Right renal cortex interstitium (tissue), 3 donors: ENCODE measurements around the gene KCNN3. TPM values are rescaled to one million over a fixed set of nuclear protein-coding genes. Genes with fewer than 3 reads are reported as not detected.

ENCODE experiments used
- DNase-seq, 3 donors: peaks; one replicate each; pipeline ENCODE4 v3.0.0-alpha.2; 2013; ENCODE audit warnings: low read depth in 3 of 3, low spot score in 2 of 3
- polyA plus RNA-seq, 3 donors: library from polyadenylated mRNA; unstranded; fragments of 120-200 nt; gene quantifications; one replicate each; pipeline ENCODE4 v1.2.1, GENCODE V29; 2013; ENCODE audit not compliant: insufficient read length in 3 of 3

The KCNN3 gene
- polyA plus RNA-seq, 3 donors = 2.0 to 2.8 (median 2.4) TPM

- no peak for DNase-seq
Measured at GRCh38 chr1:154845174-154845573, 24.9 kb downstream of the KCNN3 start.

GRCh38 chr1:154844297-154844681, 25.8 kb downstream of the KCNN3 start:
- DNase-seq = no peak

GRCh38 chr1:154843636-154844296, 26.3 kb downstream of the KCNN3 start:
- DNase-seq = no peak

- DNase-seq = no peak
Measured at GRCh38 chr1:154842635-154843034, 27.4 kb downstream of the KCNN3 start.

GRCh38 chr1:154841384-154841783, 28.7 kb downstream of the KCNN3 start:
- DNase-seq = no peak

- DNase-seq = peak in 1 of 3 donors; percentile 54
Measured at GRCh38 chr1:154840269-154841176, 29.6 kb downstream of the KCNN3 start.

- DNase-seq = no peak
Measured at GRCh38 chr1:154839691-154840090, 30.4 kb downstream of the KCNN3 start.

GRCh38 chr1:154838988-154839387, 31.1 kb downstream of the KCNN3 start:
- DNase-seq = no peak

- DNase-seq = no peak
Measured at GRCh38 chr1:154838461-154838860, 31.6 kb downstream of the KCNN3 start.

GRCh38 chr1:154837672-154838171, 32.4 kb downstream of the KCNN3 start:
- no peak for DNase-seq

- DNase-seq = no peak
Measured at GRCh38 chr1:154837034-154837671, 32.9 kb downstream of the KCNN3 start.

GRCh38 chr1:154835531-154836324, 34.4 kb downstream of the KCNN3 start:
- no peak for DNase-seq

GRCh38 chr1:154833841-154834240, 36.2 kb downstream of the KCNN3 start:
- no peak for DNase-seq

- no peak for DNase-seq
Measured at GRCh38 chr1:154833209-154833608, 36.9 kb downstream of the KCNN3 start.

GRCh38 chr1:154832384-154832783, 37.7 kb downstream of the KCNN3 start:
- DNase-seq = no peak

GRCh38 chr1:154831462-154831861, 38.6 kb downstream of the KCNN3 start:
- no peak for DNase-seq

- DNase-seq = no peak
Measured at GRCh38 chr1:154829062-154829461, 41.0 kb downstream of the KCNN3 start.

GRCh38 chr1:154824179-154825000, 45.7 kb downstream of the KCNN3 start:
- no peak for DNase-seq

GRCh38 chr1:154822717-154823116, 47.4 kb downstream of the KCNN3 start:
- no peak for DNase-seq

GRCh38 chr1:154822233-154822632, 47.8 kb downstream of the KCNN3 start:
- no peak for DNase-seq
